Esophagus squamous epithelium (tissue), 4 donors: ENCODE measurements around the gene C19orf85.

Experiments
- CTCF ChIP-seq, 6 experiments: fragments of 450-650 bp in 4 of 6; fragments of 200-600 bp in 2 of 6; sonication (generic) in 2 of 6; IDR thresholded peaks; one replicate each; pipeline ENCODE4 v1.5.1; 2016 to 2019; ENCODE audit warnings: antibody characterized with exemption in 6 of 6, mild to moderate bottlenecking in 4 of 6, moderate library complexity in 4 of 6
- POLR2A ChIP-seq, 4 donors: fragments of 450-650 bp; IDR thresholded peaks; one replicate each; pipeline ENCODE4 v1.6.1; 2017; ENCODE audit warnings: antibody characterized with exemption in 4 of 4, mild to moderate bottlenecking in 4 of 4, moderate library complexity in 3 of 4

- TF ChIP-seq CTCF (IDR thresholded peaks at IDR 0.05), result no peak
- no peak for TF ChIP-seq POLR2A (IDR thresholded peaks at IDR 0.05)
Observed at GRCh38 chr19:55439052-55439451, 25.5 kb downstream of the C19orf85 start.
